CD14-positive monocyte (primary cell): ENCODE results near the gene TMEM178B. TPM values are rescaled to one million over a fixed set of nuclear protein-coding genes. Genes with fewer than 3 reads are reported as not detected.

Source experiments
- DNase-seq, 3 donors: peaks; one replicate each; pipeline ENCODE4 v3.0.0-alpha.2; 2011 to 2022
- H2AFZ ChIP-seq: 2 replicates; pipeline ENCODE4 v1.6.0; 2012; ENCODE audit warnings: mild to moderate bottlenecking, low read depth, low read length, inconsistent platforms; ENCODE audit not compliant: insufficient read depth, poor library complexity, severe bottlenecking
- H3K27ac ChIP-seq, 2 donors: 1 replicate in 1 of 2; 2 replicates in 1 of 2; pipeline ENCODE4 v1.5.1; 2012 to 2013; ENCODE audit warnings: low read length in 2 of 2, control low read depth in 1 of 2, inconsistent platforms in 1 of 2, low read depth in 1 of 2, mild to moderate bottlenecking in 1 of 2
- H3K27me3 ChIP-seq, 2 donors: one replicate each; pipeline versions ENCODE4 v1.6.0 to v1.6.1; 2011 to 2013; ENCODE audit warnings: low read length in 2 of 2; ENCODE audit not compliant: control insufficient read depth in 2 of 2, insufficient read depth in 2 of 2
- H3K36me3 ChIP-seq, 2 donors: replicated peaks in 1 of 2; 1 replicate in 1 of 2; 2 replicates in 1 of 2; pipeline versions ENCODE4 v1.5.1 to v1.6.1; 2012 to 2013; ENCODE audit warnings: low read length in 2 of 2, control low read depth in 1 of 2, inconsistent platforms in 1 of 2, mild to moderate bottlenecking in 1 of 2; ENCODE audit not compliant: insufficient read depth in 2 of 2, control insufficient read depth in 1 of 2
- H3K4me1 ChIP-seq, 2 donors: 1 replicate in 1 of 2; 2 replicates in 1 of 2; pipeline versions ENCODE4 v1.5.1 to v1.6.1; 2012 to 2013; ENCODE audit warnings: low read length in 2 of 2, control low read depth in 1 of 2, inconsistent platforms in 1 of 2, mild to moderate bottlenecking in 1 of 2, moderate library complexity in 1 of 2; ENCODE audit not compliant: insufficient read depth in 2 of 2, control insufficient read depth in 1 of 2
- H3K4me2 ChIP-seq: replicated peaks from 2 replicates; pipeline ENCODE3; 2012; ENCODE audit warnings: low read length, moderate library complexity, mild to moderate bottlenecking; ENCODE audit not compliant: poor library complexity, severe bottlenecking; ENCODE audit errors: extremely low read depth
- H3K4me3 ChIP-seq, 3 experiments: fragments of 200-600 bp in 1 of 3; sonication (generic) in 1 of 3; replicated peaks in 1 of 3; 1 replicate in 2 of 3; 2 replicates in 1 of 3; pipeline ENCODE4 v1.5.1; 2011 to 2013; ENCODE audit warnings: low read length in 3 of 3, mild to moderate bottlenecking in 3 of 3, control low read depth in 2 of 3, low read depth in 2 of 3, inconsistent platforms in 1 of 3, moderate library complexity in 1 of 3
- H3K79me2 ChIP-seq: 2 replicates; pipeline ENCODE4 v1.6.0; 2012; ENCODE audit warnings: mild to moderate bottlenecking, control low read depth, inconsistent platforms, low read length, moderate library complexity; ENCODE audit not compliant: insufficient read depth
- H3K9ac ChIP-seq: 2 replicates; pipeline ENCODE4 v1.6.0; 2017; ENCODE audit warnings: low read length, mild to moderate bottlenecking; ENCODE audit not compliant: insufficient read depth, poor library complexity, severe bottlenecking
- H3K9me3 ChIP-seq, 2 donors: replicated peaks in 1 of 2; 1 replicate in 1 of 2; 2 replicates in 1 of 2; pipeline versions ENCODE4 v1.5.1 to v1.6.1; 2012 to 2013; ENCODE audit warnings: low read length in 2 of 2, control low read depth in 1 of 2; ENCODE audit not compliant: control insufficient read depth in 1 of 2, insufficient read depth in 1 of 2
- H4K20me1 ChIP-seq: 2 replicates; pipeline ENCODE4 v1.6.0; 2012; ENCODE audit warnings: mild to moderate bottlenecking, low read length, control low read depth, moderate library complexity; ENCODE audit not compliant: insufficient read depth
- H3K27ac Mint-ChIP-seq, 7 donors: one replicate each; pipeline ENCODE4 v1.8.0; 2020; ENCODE audit warnings: mild to moderate bottlenecking in 7 of 7, mixed read lengths in 7 of 7, moderate library complexity in 6 of 7, inconsistent platforms in 2 of 7
- H3K27me3 Mint-ChIP-seq, 3 donors: one replicate each; pipeline ENCODE4 v1.8.0; 2021 to 2022; ENCODE audit warnings: low read depth in 3 of 3, mild to moderate bottlenecking in 3 of 3, mixed read lengths in 3 of 3, moderate library complexity in 3 of 3, inconsistent platforms in 1 of 3
- H3K36me3 Mint-ChIP-seq, 2 donors: one replicate each; pipeline ENCODE4 v1.8.0; 2020; ENCODE audit warnings: mixed read lengths in 2 of 2, inconsistent platforms in 1 of 2, mild to moderate bottlenecking in 1 of 2
- H3K4me1 Mint-ChIP-seq: one replicate; pipeline ENCODE4 v1.8.0; 2020; ENCODE audit warnings: mild to moderate bottlenecking, mixed read lengths
- H3K4me3 Mint-ChIP-seq, 2 donors: one replicate each; pipeline ENCODE4 v1.8.0; 2020; ENCODE audit warnings: mild to moderate bottlenecking in 2 of 2, mixed read lengths in 2 of 2, moderate library complexity in 1 of 2
- H3K9me3 Mint-ChIP-seq, 7 donors: one replicate each; pipeline ENCODE4 v1.8.0; 2020 to 2022; ENCODE audit warnings: mixed read lengths in 7 of 7, mild to moderate bottlenecking in 6 of 7, moderate library complexity in 6 of 7, inconsistent platforms in 2 of 7
- WGBS: methylation state at CpG from one replicate; pipeline ENCODE4 v1.1.5; 2013; ENCODE audit warnings: missing lambda C conversion rate; ENCODE audit not compliant: insufficient coverage; 5-methylcytosine and 5-hydroxymethylcytosine counted together
- intact Hi-C, 2 donors: fragments of 100-400 bp; cut with micrococcal nuclease; formaldehyde crosslinking; loops; one replicate each; pipeline versions ENCODE4 v1.15.0 to v1.15.1; 2023
- polyA plus RNA-seq, 3 donors: library from polyadenylated mRNA; depleted of rRNA in 1 of 3; unstranded in 2 of 3; stranded (reverse) in 1 of 3; fragments of 300-500 nt in 2 of 3; fragments of >200 nt in 1 of 3; fragmentation: Illumina TruSeq in 2 of 3; gene quantifications; 1 replicate in 2 of 3; 2 replicates in 1 of 3; pipeline ENCODE4 v1.2.3, GENCODE V29; 2012 to 2021
- TF ChIP-seq, protein P1 (sequence below): fragments of 200-600 bp; IDR thresholded peaks from one replicate; pipeline ENCODE4 v1.8.0; 2022; ENCODE audit warnings: antibody characterized with exemption, mild to moderate bottlenecking

Gene TMEM178B
- polyA plus RNA-seq, 3 donors = not detected

DNA sequence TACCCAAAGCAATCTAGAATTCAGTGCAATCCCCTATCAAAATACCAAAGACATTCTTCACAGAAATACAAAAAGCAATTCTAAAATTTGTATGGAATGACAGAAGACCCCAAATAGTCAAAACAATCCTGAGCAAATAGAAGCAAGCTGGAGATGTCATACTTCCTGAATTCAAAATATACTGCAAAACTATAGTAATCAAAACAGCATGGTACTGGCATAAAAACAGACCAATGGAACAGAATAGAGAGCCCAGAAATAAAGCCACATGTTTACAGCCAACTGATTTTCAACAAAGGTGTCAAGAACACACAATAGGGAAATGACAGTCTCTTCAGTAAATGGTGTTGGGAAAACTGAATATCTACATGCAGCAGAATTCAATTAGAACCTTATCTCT, 353.3 kb downstream of the TMEM178B start:
- intact Hi-C loops = no loop called here
- no peak overlapping the region for H2AFZ ChIP-seq
- peaks cover 0 to 3% of the 10 kb centered on the region in 2 donors for H3K27me3 ChIP-seq
- H3K9me3 Mint-ChIP-seq = peaks cover 4 to 18% (median 8%) of the 10 kb centered on the region in 7 donors
- no peak for DNase-seq
- no peak overlapping the region for H3K4me3 ChIP-seq
- H3K9me3 ChIP-seq = peaks cover 0 to 2% of the 10 kb centered on the region in 2 donors
- no peaks in the 10 kb centered on the region for H3K36me3 Mint-ChIP-seq
- no peaks in the 10 kb centered on the region for H4K20me1 ChIP-seq
- H3K4me3 Mint-ChIP-seq = no peak overlapping the region
- no peak overlapping the region for H3K4me2 ChIP-seq
- no peak overlapping the region for H3K27ac Mint-ChIP-seq
- H3K27me3 Mint-ChIP-seq = peaks cover 4 to 10% (median 6%) of the 10 kb centered on the region in 3 donors
- no peak overlapping the region for H3K9ac ChIP-seq
- H3K4me1 Mint-ChIP-seq = no peaks in the 10 kb centered on the region
- H3K27ac ChIP-seq = no peak overlapping the region
- no peaks in the 10 kb centered on the region for H3K4me1 ChIP-seq
- H3K79me2 ChIP-seq = no peaks in the 10 kb centered on the region
- TF ChIP-seq, protein P1, sequence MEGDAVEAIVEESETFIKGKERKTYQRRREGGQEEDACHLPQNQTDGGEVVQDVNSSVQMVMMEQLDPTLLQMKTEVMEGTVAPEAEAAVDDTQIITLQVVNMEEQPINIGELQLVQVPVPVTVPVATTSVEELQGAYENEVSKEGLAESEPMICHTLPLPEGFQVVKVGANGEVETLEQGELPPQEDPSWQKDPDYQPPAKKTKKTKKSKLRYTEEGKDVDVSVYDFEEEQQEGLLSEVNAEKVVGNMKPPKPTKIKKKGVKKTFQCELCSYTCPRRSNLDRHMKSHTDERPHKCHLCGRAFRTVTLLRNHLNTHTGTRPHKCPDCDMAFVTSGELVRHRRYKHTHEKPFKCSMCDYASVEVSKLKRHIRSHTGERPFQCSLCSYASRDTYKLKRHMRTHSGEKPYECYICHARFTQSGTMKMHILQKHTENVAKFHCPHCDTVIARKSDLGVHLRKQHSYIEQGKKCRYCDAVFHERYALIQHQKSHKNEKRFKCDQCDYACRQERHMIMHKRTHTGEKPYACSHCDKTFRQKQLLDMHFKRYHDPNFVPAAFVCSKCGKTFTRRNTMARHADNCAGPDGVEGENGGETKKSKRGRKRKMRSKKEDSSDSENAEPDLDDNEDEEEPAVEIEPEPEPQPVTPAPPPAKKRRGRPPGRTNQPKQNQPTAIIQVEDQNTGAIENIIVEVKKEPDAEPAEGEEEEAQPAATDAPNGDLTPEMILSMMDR = no peak
- H3K36me3 ChIP-seq = no peaks in the 10 kb centered on the region

DNA sequence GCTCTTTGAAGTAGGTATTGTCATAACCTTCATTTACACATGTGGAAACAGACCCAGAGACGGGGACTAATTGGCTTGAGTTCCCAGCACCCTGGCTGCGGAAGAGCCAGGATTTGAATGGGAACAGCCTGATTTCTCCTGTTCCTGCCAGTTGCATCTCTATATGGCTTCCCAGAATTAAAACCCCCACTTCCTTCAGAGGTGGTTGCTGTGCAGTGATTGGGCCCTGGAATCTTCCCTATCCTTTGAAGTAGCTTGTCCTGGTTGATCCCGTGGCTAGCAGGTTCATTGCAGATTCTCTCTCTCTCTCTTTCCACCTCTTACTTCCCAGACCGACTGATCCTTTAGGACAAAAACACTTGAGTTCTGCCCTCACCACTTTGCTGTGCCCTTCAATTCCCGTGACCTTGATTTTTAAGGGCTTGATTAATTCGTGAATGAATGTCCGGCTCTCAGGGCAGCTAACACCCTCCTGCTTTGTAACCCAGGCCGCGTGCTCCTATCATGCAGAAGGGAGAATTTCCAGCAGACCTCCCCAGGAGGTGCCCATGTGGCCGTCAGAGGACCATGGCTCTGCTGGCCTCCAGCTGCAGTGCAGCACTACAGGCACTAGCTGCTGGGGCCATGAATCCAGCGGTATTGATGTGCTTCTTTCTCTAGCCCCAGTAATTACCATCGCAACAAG, 356.7 kb downstream of the TMEM178B start:
- WGBS = 42% methylated on average over 9 of the region's 12 CpGs
- Histone ChIP-seq H3K4me2 (no peak overlapping the region), H3K4me3 (no peak overlapping the region), H4K20me1 (no peaks in the 10 kb centered on the region), H3K9ac (no peak overlapping the region), H3K36me3 (no peaks in the 10 kb centered on the region), H3K79me2 (no peaks in the 10 kb centered on the region), H3K4me1 (no peaks in the 10 kb centered on the region), H3K9me3 (peaks cover 0 to 2% of the 10 kb centered on the region in 2 donors), H2AFZ (no peak overlapping the region), H3K27me3 (peaks cover 0 to 3% of the 10 kb centered on the region in 2 donors), H3K27ac (no peak overlapping the region)
- Mint-ChIP-seq H3K27ac (no peak overlapping the region), H3K9me3 (peaks cover 3 to 11% (median 8%) of the 10 kb centered on the region in 7 donors), H3K27me3 (peaks cover 6 to 8% (median 7%) of the 10 kb centered on the region in 3 donors), H3K4me1 (no peaks in the 10 kb centered on the region), H3K36me3 (no peaks in the 10 kb centered on the region), H3K4me3 (no peak overlapping the region)
- no peak for DNase-seq
- intact Hi-C loops = no loop called here
- TF ChIP-seq, protein P1 = no peak
